WERI-Rb-1 (cell line): ENCODE measurements around the gene INPP4B.

ENCODE experiments used
- DNase-seq: peaks from one replicate; pipeline ENCODE4 v3.0.0-alpha.2; 2020
- H3K27ac ChIP-seq: fragments of 250-450 bp; sonication (Bioruptor Pico); 2 replicates; pipeline ENCODE4 v1.5.1; 2020; ENCODE audit warnings: mild to moderate bottlenecking, moderate library complexity
- H3K27me3 ChIP-seq: fragments of 250-450 bp; sonication (Bioruptor Pico); 2 replicates; pipeline ENCODE4 v1.5.1; 2021; ENCODE audit warnings: mild to moderate bottlenecking, low read depth, moderate library complexity; ENCODE audit not compliant: insufficient read depth, severe bottlenecking
- H3K36me3 ChIP-seq: fragments of 250-450 bp; sonication (Bioruptor Pico); 2 replicates; pipeline ENCODE4 v1.5.1; 2020; ENCODE audit warnings: mild to moderate bottlenecking, moderate library complexity
- H3K4me3 ChIP-seq: 2 replicates; pipeline ENCODE4 v1.5.1; 2011; ENCODE audit warnings: low read depth, mild to moderate bottlenecking, control low read depth, low read length
- H3K9me3 ChIP-seq: fragments of 250-450 bp; sonication (Bioruptor Pico); 2 replicates; pipeline ENCODE4 v1.5.1; 2021; ENCODE audit warnings: mild to moderate bottlenecking, moderate library complexity; ENCODE audit not compliant: severe bottlenecking
- CTCF ChIP-seq: IDR thresholded peaks from 2 replicates; pipeline ENCODE4 v1.5.1; 2011; ENCODE audit warnings: low read depth, mild to moderate bottlenecking, control low read depth, inconsistent platforms, low read length

Gene INPP4B

GRCh38 chr4:142565771-142566170 is 280.3 kb downstream of the INPP4B start:
- Histone ChIP-seq H3K36me3 (no peaks in the 10 kb centered on the region), H3K27me3 (no peaks in the 10 kb centered on the region), H3K27ac (no peak overlapping the region), H3K9me3 (no peaks in the 10 kb centered on the region), H3K4me3 (no peak overlapping the region)
- no peak for DNase-seq
- TF ChIP-seq CTCF = no peak

GRCh38 chr4:142563682-142564291 is 282.3 kb downstream of the INPP4B start:
- no peaks in the 10 kb centered on the region for H3K36me3 ChIP-seq
- no peak for TF ChIP-seq CTCF
- DNase-seq = no peak
- H3K27me3 ChIP-seq = no peaks in the 10 kb centered on the region
- H3K9me3 ChIP-seq = no peaks in the 10 kb centered on the region
- H3K4me3 ChIP-seq = no peak overlapping the region
- no peak overlapping the region for H3K27ac ChIP-seq

GRCh38 chr4:142559986-142560385 is 286.1 kb downstream of the INPP4B start:
- H3K27ac ChIP-seq = no peak overlapping the region
- no peak for TF ChIP-seq CTCF
- no peaks in the 10 kb centered on the region for H3K27me3 ChIP-seq
- no peaks in the 10 kb centered on the region for H3K9me3 ChIP-seq
- no peak for DNase-seq
- no peaks in the 10 kb centered on the region for H3K36me3 ChIP-seq
- H3K4me3 ChIP-seq = no peak overlapping the region

- no peak for TF ChIP-seq CTCF
- H3K9me3 ChIP-seq = no peaks in the 10 kb centered on the region
- DNase-seq = no peak
- H3K27ac ChIP-seq = no peak overlapping the region
- H3K4me3 ChIP-seq = no peak overlapping the region
- no peaks in the 10 kb centered on the region for H3K27me3 ChIP-seq
- H3K36me3 ChIP-seq = no peaks in the 10 kb centered on the region
These were observed 287.2 kb downstream of the INPP4B start for GRCh38 chr4:142558851-142559250.

- no peak for TF ChIP-seq CTCF
- Histone ChIP-seq H3K27ac (no peak overlapping the region), H3K4me3 (no peak overlapping the region), H3K36me3 (no peaks in the 10 kb centered on the region), H3K27me3 (no peaks in the 10 kb centered on the region), H3K9me3 (no peaks in the 10 kb centered on the region)
- no peak for DNase-seq
These were observed 288.8 kb downstream of the INPP4B start for GRCh38 chr4:142557239-142557801.
